Astrocyte of the cerebellum (primary cell): Measurements from ENCODE around the gene GLOD4.

Source experiments
- DNase-seq: peaks from one replicate; pipeline ENCODE4 v3.0.0-alpha.2; 2011; ENCODE audit warnings: low read depth
- H3K4me3 ChIP-seq: 2 replicates; pipeline ENCODE4 v1.5.1; 2011; ENCODE audit warnings: mild to moderate bottlenecking, low read depth, low read length, moderate library complexity
- in situ Hi-C: cut with HindIII; loops from 2 replicates; pipeline ENCODE4 v1.10.0; 2017; ENCODE audit warnings: low sequenced_read_pairs
- TF ChIP-seq, protein P1 (sequence below): IDR thresholded peaks from 2 replicates; pipeline ENCODE4 v1.5.1; 2012; ENCODE audit warnings: low read length, low read depth, moderate library complexity, mild to moderate bottlenecking; ENCODE audit errors: missing control alignments

Gene GLOD4

DNA sequence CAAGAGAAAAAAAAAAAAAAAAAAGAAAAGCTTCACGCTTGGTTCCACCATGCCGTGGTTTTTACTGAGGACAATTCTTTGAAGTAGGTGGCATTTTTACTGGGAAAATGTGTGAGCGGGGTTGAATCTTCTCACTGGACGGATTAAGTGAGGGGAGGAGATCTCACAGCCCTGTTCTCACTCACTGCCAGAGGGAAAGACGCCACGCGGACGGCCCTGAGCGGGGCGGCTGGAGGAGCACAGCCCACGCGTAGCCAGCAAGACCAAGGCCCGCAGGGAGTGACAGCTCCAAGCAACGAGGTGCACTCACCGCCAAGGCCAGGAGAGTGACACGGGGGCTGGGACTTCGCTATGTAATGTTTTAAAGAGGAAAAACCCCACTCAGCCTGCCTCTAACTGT lies 43.1 kb upstream of the GLOD4 start:
- H3K4me3 ChIP-seq: no peak overlapping the region
- DNase-seq: no peak
- in situ Hi-C loops: no loop called here
- TF ChIP-seq, protein P1, sequence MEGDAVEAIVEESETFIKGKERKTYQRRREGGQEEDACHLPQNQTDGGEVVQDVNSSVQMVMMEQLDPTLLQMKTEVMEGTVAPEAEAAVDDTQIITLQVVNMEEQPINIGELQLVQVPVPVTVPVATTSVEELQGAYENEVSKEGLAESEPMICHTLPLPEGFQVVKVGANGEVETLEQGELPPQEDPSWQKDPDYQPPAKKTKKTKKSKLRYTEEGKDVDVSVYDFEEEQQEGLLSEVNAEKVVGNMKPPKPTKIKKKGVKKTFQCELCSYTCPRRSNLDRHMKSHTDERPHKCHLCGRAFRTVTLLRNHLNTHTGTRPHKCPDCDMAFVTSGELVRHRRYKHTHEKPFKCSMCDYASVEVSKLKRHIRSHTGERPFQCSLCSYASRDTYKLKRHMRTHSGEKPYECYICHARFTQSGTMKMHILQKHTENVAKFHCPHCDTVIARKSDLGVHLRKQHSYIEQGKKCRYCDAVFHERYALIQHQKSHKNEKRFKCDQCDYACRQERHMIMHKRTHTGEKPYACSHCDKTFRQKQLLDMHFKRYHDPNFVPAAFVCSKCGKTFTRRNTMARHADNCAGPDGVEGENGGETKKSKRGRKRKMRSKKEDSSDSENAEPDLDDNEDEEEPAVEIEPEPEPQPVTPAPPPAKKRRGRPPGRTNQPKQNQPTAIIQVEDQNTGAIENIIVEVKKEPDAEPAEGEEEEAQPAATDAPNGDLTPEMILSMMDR: no peak

DNA sequence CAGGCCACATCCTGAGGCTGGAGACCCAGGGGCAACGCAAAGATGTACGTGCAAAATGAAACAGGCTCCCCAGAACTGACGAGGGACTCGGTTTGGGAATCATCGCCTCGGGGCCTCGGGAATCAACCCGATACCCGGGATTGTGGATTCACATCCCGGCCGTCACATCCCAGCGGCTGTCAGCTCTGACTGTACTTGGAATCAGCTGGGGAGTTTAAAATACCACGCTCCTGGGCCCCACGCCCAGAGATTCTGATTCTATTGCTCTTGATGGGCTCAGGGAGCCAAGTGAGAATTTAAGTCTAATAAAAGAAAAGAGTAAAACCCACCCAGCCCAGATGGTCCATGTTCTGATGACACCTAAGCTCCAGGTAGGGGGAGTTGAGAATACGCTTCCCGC lies 42.3 kb upstream of the GLOD4 start:
- no peak for DNase-seq
- H3K4me3 ChIP-seq: no peak overlapping the region
- in situ Hi-C loops: no loop called here
- TF ChIP-seq, protein P1: no peak

DNA sequence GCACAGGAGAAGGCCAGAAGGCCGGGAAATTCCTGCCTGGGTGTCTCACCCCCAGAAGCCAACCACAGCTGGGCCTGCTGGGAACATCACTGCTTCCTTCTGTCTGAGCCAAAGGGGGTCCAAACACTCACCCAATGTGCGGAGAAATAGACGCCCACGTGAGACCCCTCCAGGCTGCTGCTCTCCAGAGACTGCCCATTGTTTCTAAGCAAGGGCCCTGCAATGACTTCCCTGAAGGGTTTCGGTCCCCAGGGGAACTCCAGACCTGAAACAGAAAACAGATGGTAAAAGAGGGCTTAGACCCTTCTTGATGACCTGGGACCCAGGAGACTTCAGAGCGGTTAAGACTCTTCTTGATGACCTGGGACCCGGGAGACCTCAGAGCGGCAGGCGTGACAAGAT lies 41.4 kb upstream of the GLOD4 start:
- H3K4me3 ChIP-seq: no peak overlapping the region
- TF ChIP-seq, protein P1: no peak
- no peak for DNase-seq
- in situ Hi-C loops: no loop called here

DNA sequence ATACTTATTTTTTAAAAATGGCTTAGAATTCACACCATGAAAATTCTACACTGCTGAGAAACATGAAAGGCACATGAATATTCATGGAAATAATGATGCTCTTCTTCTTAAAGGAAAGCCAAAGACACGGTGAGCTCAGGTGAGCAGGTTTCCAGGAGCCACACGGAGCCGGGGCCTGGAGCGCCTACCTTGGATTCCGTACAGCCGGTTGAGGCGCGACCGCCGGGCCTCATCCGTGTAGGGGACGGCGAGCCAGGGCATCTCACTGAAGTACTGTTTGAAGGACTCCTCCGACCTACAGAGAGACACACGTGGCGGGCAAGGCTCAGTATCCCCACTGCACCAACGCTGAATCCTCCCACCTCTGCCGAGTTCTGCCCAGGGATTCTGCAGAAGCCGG lies 37.2 kb upstream of the GLOD4 start:
- in situ Hi-C loops: no loop called here
- no peak for DNase-seq
- no peak overlapping the region for H3K4me3 ChIP-seq
- TF ChIP-seq, protein P1: no peak

DNA sequence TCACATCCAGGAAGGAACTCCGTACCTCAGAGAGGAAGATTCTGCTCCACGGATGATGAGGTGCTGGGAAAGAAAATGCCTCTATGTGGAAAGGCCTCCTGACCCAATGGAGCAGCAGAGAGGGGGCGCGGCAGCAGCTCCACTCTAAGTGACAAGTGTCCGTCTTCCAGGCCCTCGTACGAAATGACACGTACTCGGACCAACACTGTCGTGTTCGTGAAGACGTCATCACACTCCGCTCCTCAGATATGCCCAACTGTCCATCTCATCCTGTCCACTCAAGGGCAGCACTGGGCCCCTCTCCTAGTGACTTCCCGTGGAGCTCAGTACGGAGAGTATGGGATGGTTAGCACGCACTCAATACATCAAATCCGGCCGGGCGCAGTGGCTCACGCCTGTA lies 32.3 kb upstream of the GLOD4 start:
- TF ChIP-seq, protein P1: no peak

DNA sequence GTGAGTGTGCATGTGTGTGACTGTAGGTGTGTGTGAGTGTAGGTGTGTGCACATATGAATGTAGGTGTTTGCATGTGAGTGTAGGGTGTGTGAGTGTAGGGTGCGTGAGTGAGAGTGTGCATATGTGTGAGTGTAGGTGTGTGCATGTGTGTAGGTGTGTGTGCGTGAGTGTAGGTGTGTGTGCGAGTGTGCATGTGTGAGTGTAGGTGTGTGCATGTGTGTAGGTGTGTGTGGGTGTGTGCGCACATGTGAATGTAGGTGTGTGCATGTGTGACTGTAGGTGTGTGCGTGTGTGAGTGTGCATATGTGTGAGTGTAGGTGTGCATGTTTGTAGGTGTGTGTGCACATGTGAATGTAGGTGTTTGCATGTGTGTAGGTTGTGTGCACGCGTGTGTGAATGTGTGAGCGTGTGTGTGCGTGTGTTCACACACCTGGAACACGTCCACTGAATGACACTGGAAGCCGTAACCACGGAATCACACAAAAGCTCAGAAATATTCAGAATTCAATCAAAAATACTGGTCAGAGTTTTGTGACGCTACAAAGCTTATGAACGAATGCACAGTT lies 30.6 kb upstream of the GLOD4 start:
- DNase-seq: no peak
- in situ Hi-C loops: no loop called here
- no peak overlapping the region for H3K4me3 ChIP-seq
- TF ChIP-seq, protein P1: no peak

More for the DNA sequence above, 32.3 kb upstream of the GLOD4 start:
- H3K4me3 ChIP-seq: no peak overlapping the region
- in situ Hi-C loops: no loop called here
- DNase-seq: no peak
